Measurements from ENCODE around the gene GJA10. TPM values are rescaled to one million over a fixed set of nuclear protein-coding genes. Genes with fewer than 3 reads are reported as not detected.

The GJA10 gene
- total RNA-seq, 2 donors from 2014 or later = not detected

- Mint-ChIP-seq H3K27me3 (no peaks in the 10 kb centered on the region), H3K4me1 (peaks cover 15% of the 10 kb centered on the region), H3K4me3 (no peak overlapping the region), H3K9me3 (no peaks in the 10 kb centered on the region), H3K36me3 (ENCODE audit: low read depth) (peaks cover 57% of the 10 kb centered on the region), H3K27ac (peak overlapping the region; percentile 50)
- no peak for ATAC-seq (replicated peaks)
Measured at GRCh38 chr6:89927791-89928550, 33.7 kb downstream of the GJA10 start.

GRCh38 chr6:89928604-89929003 is 34.3 kb downstream of the GJA10 start:
- Mint-ChIP-seq H3K4me3 (peak overlapping the region; percentile 0), H3K27ac (peak overlapping the region; percentile 50), H3K9me3 (no peaks in the 10 kb centered on the region), H3K36me3 (ENCODE audit: low read depth) (peaks cover 63% of the 10 kb centered on the region), H3K27me3 (no peaks in the 10 kb centered on the region), H3K4me1 (peaks cover 15% of the 10 kb centered on the region)
- peak; percentile 76 for ATAC-seq (replicated peaks)

- peaks cover 15% of the 10 kb centered on the region for H3K4me1 Mint-ChIP-seq
- H3K36me3 Mint-ChIP-seq (ENCODE audit: low read depth) = peaks cover 85% of the 10 kb centered on the region
- H3K4me3 Mint-ChIP-seq = no peak overlapping the region
- H3K27ac Mint-ChIP-seq = peak overlapping the region; percentile 48
- no peaks in the 10 kb centered on the region for H3K27me3 Mint-ChIP-seq
- ATAC-seq (replicated peaks) = no peak
- no peaks in the 10 kb centered on the region for H3K9me3 Mint-ChIP-seq
Measured at GRCh38 chr6:89930789-89931188, 36.5 kb downstream of the GJA10 start.

GRCh38 chr6:89932245-89932802 is 38.1 kb downstream of the GJA10 start:
- H3K4me1 Mint-ChIP-seq = peaks cover 9% of the 10 kb centered on the region
- peaks cover 100% of the 10 kb centered on the region for H3K36me3 Mint-ChIP-seq (ENCODE audit: low read depth)
- H3K27ac Mint-ChIP-seq = no peak overlapping the region
- no peaks in the 10 kb centered on the region for H3K9me3 Mint-ChIP-seq
- H3K4me3 Mint-ChIP-seq = no peak overlapping the region
- no peak for ATAC-seq (replicated peaks)
- H3K27me3 Mint-ChIP-seq = no peaks in the 10 kb centered on the region

GRCh38 chr6:89934685-89935366 is 40.6 kb downstream of the GJA10 start:
- H3K27me3 Mint-ChIP-seq = no peaks in the 10 kb centered on the region
- ATAC-seq (replicated peaks) = no peak
- no peaks in the 10 kb centered on the region for H3K9me3 Mint-ChIP-seq
- H3K36me3 Mint-ChIP-seq (ENCODE audit: low read depth) = peaks cover 96% of the 10 kb centered on the region
- no peak overlapping the region for H3K27ac Mint-ChIP-seq
- no peak overlapping the region for H3K4me3 Mint-ChIP-seq
- H3K4me1 Mint-ChIP-seq = peaks cover under 1% of the 10 kb centered on the region

GRCh38 chr6:89936177-89936576 is 41.9 kb downstream of the GJA10 start:
- no peak overlapping the region for H3K27ac Mint-ChIP-seq
- ATAC-seq (replicated peaks) = no peak
- no peaks in the 10 kb centered on the region for H3K27me3 Mint-ChIP-seq
- peaks cover 94% of the 10 kb centered on the region for H3K36me3 Mint-ChIP-seq (ENCODE audit: low read depth)
- no peaks in the 10 kb centered on the region for H3K9me3 Mint-ChIP-seq
- H3K4me1 Mint-ChIP-seq = no peaks in the 10 kb centered on the region
- H3K4me3 Mint-ChIP-seq = no peak overlapping the region

- peaks cover 92% of the 10 kb centered on the region for H3K36me3 Mint-ChIP-seq (ENCODE audit: low read depth)
- no peak overlapping the region for H3K4me3 Mint-ChIP-seq
- ATAC-seq (replicated peaks) = no peak
- no peaks in the 10 kb centered on the region for H3K4me1 Mint-ChIP-seq
- no peaks in the 10 kb centered on the region for H3K9me3 Mint-ChIP-seq
- H3K27ac Mint-ChIP-seq = no peak overlapping the region
- no peaks in the 10 kb centered on the region for H3K27me3 Mint-ChIP-seq
Measured at GRCh38 chr6:89938014-89938413, 43.7 kb downstream of the GJA10 start.

- H3K27me3 Mint-ChIP-seq = no peaks in the 10 kb centered on the region
- H3K9me3 Mint-ChIP-seq = no peaks in the 10 kb centered on the region
- peaks cover 92% of the 10 kb centered on the region for H3K36me3 Mint-ChIP-seq (ENCODE audit: low read depth)
- H3K4me1 Mint-ChIP-seq = no peaks in the 10 kb centered on the region
- no peak overlapping the region for H3K4me3 Mint-ChIP-seq
- H3K27ac Mint-ChIP-seq = no peak overlapping the region
- ATAC-seq (replicated peaks) = peak; percentile 44
Measured at GRCh38 chr6:89939144-89939543, 44.9 kb downstream of the GJA10 start.

GRCh38 chr6:89940225-89941027 is 46.2 kb downstream of the GJA10 start:
- peak; percentile 88 for ATAC-seq (replicated peaks)
- no peaks in the 10 kb centered on the region for H3K27me3 Mint-ChIP-seq
- peaks cover 8% of the 10 kb centered on the region for H3K4me1 Mint-ChIP-seq
- H3K4me3 Mint-ChIP-seq = no peak overlapping the region
- H3K9me3 Mint-ChIP-seq = no peaks in the 10 kb centered on the region
- peaks cover 92% of the 10 kb centered on the region for H3K36me3 Mint-ChIP-seq (ENCODE audit: low read depth)
- H3K27ac Mint-ChIP-seq = no peak overlapping the region

GRCh38 chr6:89941031-89941762 is 46.9 kb downstream of the GJA10 start:
- ATAC-seq (replicated peaks) = no peak
- Mint-ChIP-seq H3K27ac (no peak overlapping the region), H3K36me3 (ENCODE audit: low read depth) (peaks cover 92% of the 10 kb centered on the region), H3K9me3 (no peaks in the 10 kb centered on the region), H3K4me1 (peaks cover 8% of the 10 kb centered on the region), H3K4me3 (no peak overlapping the region), H3K27me3 (no peaks in the 10 kb centered on the region)

GRCh38 chr6:89941763-89942497 is 47.7 kb downstream of the GJA10 start:
- H3K9me3 Mint-ChIP-seq = no peaks in the 10 kb centered on the region
- no peak for ATAC-seq (replicated peaks)
- H3K27me3 Mint-ChIP-seq = no peaks in the 10 kb centered on the region
- H3K36me3 Mint-ChIP-seq (ENCODE audit: low read depth) = peaks cover 92% of the 10 kb centered on the region
- no peak overlapping the region for H3K4me3 Mint-ChIP-seq
- H3K27ac Mint-ChIP-seq = no peak overlapping the region
- H3K4me1 Mint-ChIP-seq = peaks cover 8% of the 10 kb centered on the region

- H3K27me3 Mint-ChIP-seq = no peaks in the 10 kb centered on the region
- H3K9me3 Mint-ChIP-seq = no peaks in the 10 kb centered on the region
- H3K4me1 Mint-ChIP-seq = peaks cover 8% of the 10 kb centered on the region
- H3K4me3 Mint-ChIP-seq = no peak overlapping the region
- H3K36me3 Mint-ChIP-seq (ENCODE audit: low read depth) = peaks cover 92% of the 10 kb centered on the region
- no peak for ATAC-seq (replicated peaks)
- no peak overlapping the region for H3K27ac Mint-ChIP-seq
Measured at GRCh38 chr6:89942601-89943000, 48.3 kb downstream of the GJA10 start.

GRCh38 chr6:89944181-89944755 is 50.0 kb downstream of the GJA10 start:
- H3K36me3 Mint-ChIP-seq (ENCODE audit: low read depth) = peaks cover 88% of the 10 kb centered on the region
- H3K4me3 Mint-ChIP-seq = peak overlapping the region; percentile 31
- H3K27ac Mint-ChIP-seq = peak overlapping the region; percentile 81
- H3K9me3 Mint-ChIP-seq = no peaks in the 10 kb centered on the region
- H3K4me1 Mint-ChIP-seq = peaks cover 8% of the 10 kb centered on the region
- H3K27me3 Mint-ChIP-seq = no peaks in the 10 kb centered on the region
- ATAC-seq (replicated peaks) = no peak

All from activated T-helper 17 cell treated with anti-CD3 and anti-CD28 coated beads, Interleukin-2, amount 50 U/mL, for 72 hours (primary cell).